Measurements from ENCODE around the gene FGF21.

The FGF21 gene

GRCh38 chr19:48794291-48794690 lies 39.0 kb downstream of the FGF21 start:
- no peak for DNase-seq

- peak; percentile 66 for DNase-seq
Measured at GRCh38 chr19:48795055-48795684, 39.8 kb downstream of the FGF21 start.

- no peak for DNase-seq
Measured at GRCh38 chr19:48795685-48796070, 40.4 kb downstream of the FGF21 start.

- no peak for DNase-seq
Measured at GRCh38 chr19:48796298-48797083, 41.2 kb downstream of the FGF21 start.

GRCh38 chr19:48797103-48797502 lies 41.8 kb downstream of the FGF21 start:
- DNase-seq: no peak

- DNase-seq: no peak
Measured at GRCh38 chr19:48798937-48799336, 43.6 kb downstream of the FGF21 start.

GRCh38 chr19:48799358-48800300 lies 44.3 kb downstream of the FGF21 start:
- DNase-seq: no peak

- DNase-seq: no peak
Measured at GRCh38 chr19:48802623-48803022, 47.3 kb downstream of the FGF21 start.

GRCh38 chr19:48804496-48804895 lies 49.2 kb downstream of the FGF21 start:
- DNase-seq: no peak

GRCh38 chr19:48805452-48805851 lies 50.1 kb downstream of the FGF21 start:
- DNase-seq: no peak

- no peak for DNase-seq
Measured at GRCh38 chr19:48806518-48806817, 51.1 kb downstream of the FGF21 start.

GRCh38 chr19:48806818-48807589 lies 51.7 kb downstream of the FGF21 start:
- no peak for DNase-seq

- DNase-seq: no peak
Measured at GRCh38 chr19:48807590-48808308, 52.4 kb downstream of the FGF21 start.
